ENCODE results near the gene HS3ST3B1. TPM values are rescaled to one million over a fixed set of nuclear protein-coding genes. Genes with fewer than 3 reads are reported as not detected.

Gene HS3ST3B1
- total and polyA plus RNA-seq, 12 donors: 0.47 to 8.5 (median 3.3) TPM

GRCh38 chr17:14299280-14300141 is 1.4 kb upstream of the HS3ST3B1 start:
- H3K27ac ChIP-seq: peak overlapping the region in 1 of 5 donors; percentile 45
- intact Hi-C loops (cut with DNase I): loop anchor here (5.0 kb wide), 2 partner anchors 702 to 962 kb away; no protein-coding TSS in a partner anchor
- H3K36me3 ChIP-seq (replicated peaks in 1 of 2): no peaks in the 10 kb centered on the region
- 26 to 34% (median 27%) methylated on average over 19 to 52 of the region's 52 CpGs for WGBS, 4 donors
- H3K27me3 ChIP-seq: peaks cover 50% of the 10 kb centered on the region
- no peak for TF ChIP-seq POLR2A (IDR thresholded peaks at IDR 0.05)
- no peak for TF ChIP-seq CTCF (IDR thresholded peaks at IDR 0.05)
- no peaks in the 10 kb centered on the region for H3K9me3 ChIP-seq (replicated peaks in 1 of 3)
- H3K4me3 ChIP-seq: peak overlapping the region in 1 of 4 donors; percentile 64
- peak in 4 of 7 donors; percentile 31 to 71 (median 46) for DNase-seq
- peaks cover 22 to 30% of the 10 kb centered on the region in 2 donors for H3K4me1 ChIP-seq (replicated peaks in 1 of 2)

- Histone ChIP-seq H3K27ac (peak overlapping the region in 4 of 5 donors; percentile 53 to 79 (median 61)), H3K4me1 (replicated peaks in 1 of 2) (peaks cover 22 to 30% of the 10 kb centered on the region in 2 donors), H3K9me3 (replicated peaks in 1 of 3) (no peaks in the 10 kb centered on the region), H3K4me3 (peak overlapping the region; percentile 37 to 64 (median 58)), H3K27me3 (peaks cover 34% of the 10 kb centered on the region), H3K36me3 (replicated peaks in 1 of 2) (no peaks in the 10 kb centered on the region)
- 0 to 1% (median 0%) methylated on average over 4 to 90 of the region's 90 CpGs for WGBS, 4 donors
- TF ChIP-seq CTCF (IDR thresholded peaks at IDR 0.05): peak in 1 of 6 experiments; percentile 16
- TF ChIP-seq POLR2A (IDR thresholded peaks at IDR 0.05): no peak
- DNase-seq: no peak
- intact Hi-C loops (cut with DNase I): loop anchor here (2.0 to 5.0 kb wide), 2 partner anchors 703 to 704 kb away; no protein-coding TSS in a partner anchor
These were observed 604 bp downstream of the HS3ST3B1 start for GRCh38 chr17:14301279-14302090.

DNA sequence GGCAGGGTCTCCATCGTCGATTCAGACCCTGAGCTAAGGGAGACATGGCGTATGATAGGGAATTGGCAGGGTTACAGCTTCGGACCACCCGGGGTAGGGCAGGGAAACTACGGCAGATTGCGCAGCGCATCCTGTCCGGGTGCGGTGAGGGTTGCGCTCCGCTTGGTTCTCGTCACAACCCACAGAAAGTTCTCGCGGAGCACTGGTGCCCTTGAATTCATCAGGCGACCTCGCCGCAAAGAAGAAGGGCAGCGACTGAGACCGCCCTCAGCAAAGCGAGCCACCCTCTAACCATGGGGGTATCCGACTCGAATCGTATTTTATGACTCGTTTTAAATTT is 1.2 kb downstream of the HS3ST3B1 start:
- WGBS, 4 donors: 0 to 3% (median 1%) methylated on average over 12 to 25 of the region's 25 CpGs
- intact Hi-C loops (cut with DNase I): loop anchor here (2.0 to 5.0 kb wide), 2 partner anchors 703 to 705 kb away; no protein-coding TSS in a partner anchor
- peak overlapping the region in 3 of 5 donors; percentile 58 to 79 (median 64) for H3K27ac ChIP-seq
- TF ChIP-seq POLR2A (IDR thresholded peaks at IDR 0.05): no peak
- TF ChIP-seq CTCF (IDR thresholded peaks at IDR 0.05): no peak
- H3K27me3 ChIP-seq: peaks cover 28% of the 10 kb centered on the region
- H3K36me3 ChIP-seq (replicated peaks in 1 of 2): no peaks in the 10 kb centered on the region
- no peaks in the 10 kb centered on the region for H3K9me3 ChIP-seq (replicated peaks in 1 of 3)
- peak in 6 of 7 donors; percentile 38 to 56 (median 48) for DNase-seq
- peaks cover 22 to 30% of the 10 kb centered on the region in 2 donors for H3K4me1 ChIP-seq (replicated peaks in 1 of 2)
- H3K4me3 ChIP-seq: peak overlapping the region in 3 of 4 donors; percentile 37 to 64 (median 61)
